Lung (tissue), 12 donors: ENCODE data around the gene WSCD1. TPM values are rescaled to one million over a fixed set of nuclear protein-coding genes. Genes with fewer than 3 reads are reported as not detected.

Experiments
- ATAC-seq: fragments of 200-7000 bp; cut with Tn5 transposase; one replicate; pipeline ENCODE4 v1.9.1; 2020; ENCODE audit warnings: moderate number of reproducible peaks; ENCODE audit not compliant: insufficient read depth, low FRiP score
- DNase-seq, 3 donors: peaks; one replicate each; pipeline ENCODE4 v3.0.0-alpha.2; 2013 to 2017
- H3K27ac ChIP-seq, 2 donors: one replicate each; pipeline ENCODE4 v1.5.1; 2013; ENCODE audit warnings: mild to moderate bottlenecking in 2 of 2, moderate library complexity in 2 of 2, control low read depth in 1 of 2, inconsistent platforms in 1 of 2, low read depth in 1 of 2, low read length in 1 of 2
- H3K27me3 ChIP-seq, 3 donors: one replicate each; pipeline ENCODE4 v1.5.1; 2013; ENCODE audit warnings: low read length in 2 of 3; ENCODE audit not compliant: control insufficient read depth in 3 of 3, insufficient read depth in 3 of 3
- H3K36me3 ChIP-seq, 4 donors: one replicate each; pipeline ENCODE4 v1.5.1; 2013; ENCODE audit warnings: low read length in 4 of 4, mild to moderate bottlenecking in 1 of 4, moderate library complexity in 1 of 4; ENCODE audit not compliant: control insufficient read depth in 4 of 4, insufficient read depth in 4 of 4
- H3K4me1 ChIP-seq, 5 donors: one replicate each; pipeline ENCODE4 v1.5.1; 2013; ENCODE audit warnings: low read length in 5 of 5, mild to moderate bottlenecking in 2 of 5, moderate library complexity in 1 of 5; ENCODE audit not compliant: control insufficient read depth in 5 of 5, insufficient read depth in 5 of 5
- H3K4me3 ChIP-seq: one replicate; pipeline ENCODE4 v1.5.1; 2013; ENCODE audit warnings: mild to moderate bottlenecking, control low read depth, moderate library complexity
- H3K9ac ChIP-seq, 2 donors: one replicate each; pipeline ENCODE4 v1.5.1; 2013; ENCODE audit warnings: low read length in 2 of 2, control low read depth in 1 of 2; ENCODE audit not compliant: insufficient read depth in 1 of 2
- H3K9me3 ChIP-seq, 4 donors: one replicate each; pipeline ENCODE4 v1.5.1; 2013; ENCODE audit warnings: low read length in 3 of 4, mild to moderate bottlenecking in 1 of 4, moderate library complexity in 1 of 4; ENCODE audit not compliant: control insufficient read depth in 4 of 4, insufficient read depth in 3 of 4
- WGBS, 2 donors: extraction: QIAGEN DNeasy Blood & Tissue Kit; methylation state at CpG; one replicate each; pipeline ENCODE4 v1.1.7; 2013; 5-methylcytosine and 5-hydroxymethylcytosine counted together
- polyA plus RNA-seq, 2 donors: library from polyadenylated mRNA; stranded (reverse); fragments of 200-250 nt; gene quantifications; one replicate each; pipeline ENCODE4 v1.2.1, GENCODE V29; 2013
- total RNA-seq, 2 donors: library from RNA; depleted of rRNA in 1 of 2; stranded (reverse); fragments of >200 nt in 1 of 2; gene quantifications; one replicate each; pipeline ENCODE4 v1.2.1, GENCODE V29; 2014 to 2021
- TF ChIP-seq, protein P1 (sequence below): IDR thresholded peaks from 2 replicates; pipeline ENCODE4 v1.5.1; 2012; ENCODE audit warnings: mild to moderate bottlenecking; ENCODE audit errors: control extremely low read depth, extremely low read depth
- donor health status: control.
- donor health status: control.
- donor health status: Bipolar disorder and iron deficiency.
- donor health status: healthy.
- donor health status: DM: yes; HTN: yes; CAD: no.

WSCD1 gene
- total and polyA plus RNA-seq, 4 donors: 1.5 to 13.4 (median 3.8) TPM

DNA sequence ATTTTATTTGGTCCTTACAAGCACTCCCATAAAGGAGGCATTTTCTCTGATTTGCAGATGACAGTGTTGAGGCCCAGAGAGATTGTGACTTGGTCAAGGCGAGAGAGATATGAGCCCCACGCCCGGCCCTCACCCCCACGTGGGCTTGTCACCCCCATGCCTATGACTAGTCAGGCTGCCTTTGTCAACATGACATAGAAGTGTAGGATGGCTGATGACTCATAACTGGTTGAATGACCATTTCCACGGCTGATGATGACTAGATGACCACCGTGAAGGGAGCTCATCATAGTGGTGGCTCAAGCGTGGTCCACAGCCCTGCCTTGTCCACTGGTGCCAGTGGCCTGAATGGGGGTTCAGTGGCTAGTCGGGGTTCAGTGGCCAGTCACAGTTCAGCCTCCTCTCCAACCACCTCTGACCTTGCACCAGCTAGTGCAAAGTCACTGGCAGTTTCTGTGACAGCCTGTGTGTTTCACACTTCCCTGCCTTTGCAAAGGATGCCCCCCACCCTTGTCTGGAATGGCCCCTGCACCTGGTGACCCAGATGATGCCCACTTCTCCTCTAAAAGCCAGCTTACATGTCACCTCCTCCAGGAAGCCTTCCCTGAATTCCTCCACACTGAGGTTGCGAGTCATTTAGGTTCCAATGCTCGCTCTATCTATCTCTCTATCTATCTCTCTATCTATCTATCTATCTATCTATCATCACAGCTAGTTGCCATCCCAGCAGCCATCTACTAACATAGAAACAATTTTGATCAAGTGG, 3.8 kb upstream of the WSCD1 start:
- no peak for ATAC-seq
- Histone ChIP-seq H3K9me3 (peaks cover 0 to 2% (median 0%) of the 10 kb centered on the region in 4 donors), H3K9ac (no peak overlapping the region), H3K36me3 (no peaks in the 10 kb centered on the region), H3K4me3 (no peak overlapping the region), H3K4me1 (peaks cover 0 to 3% (median 0%) of the 10 kb centered on the region in 5 donors), H3K27me3 (peaks cover 0 to 45% (median 31%) of the 10 kb centered on the region in 3 donors), H3K27ac (no peak overlapping the region)
- no peak for DNase-seq
- WGBS, 2 donors: 80 to 91% methylated on average over 10 of the region's 10 CpGs
- TF ChIP-seq, protein P1, sequence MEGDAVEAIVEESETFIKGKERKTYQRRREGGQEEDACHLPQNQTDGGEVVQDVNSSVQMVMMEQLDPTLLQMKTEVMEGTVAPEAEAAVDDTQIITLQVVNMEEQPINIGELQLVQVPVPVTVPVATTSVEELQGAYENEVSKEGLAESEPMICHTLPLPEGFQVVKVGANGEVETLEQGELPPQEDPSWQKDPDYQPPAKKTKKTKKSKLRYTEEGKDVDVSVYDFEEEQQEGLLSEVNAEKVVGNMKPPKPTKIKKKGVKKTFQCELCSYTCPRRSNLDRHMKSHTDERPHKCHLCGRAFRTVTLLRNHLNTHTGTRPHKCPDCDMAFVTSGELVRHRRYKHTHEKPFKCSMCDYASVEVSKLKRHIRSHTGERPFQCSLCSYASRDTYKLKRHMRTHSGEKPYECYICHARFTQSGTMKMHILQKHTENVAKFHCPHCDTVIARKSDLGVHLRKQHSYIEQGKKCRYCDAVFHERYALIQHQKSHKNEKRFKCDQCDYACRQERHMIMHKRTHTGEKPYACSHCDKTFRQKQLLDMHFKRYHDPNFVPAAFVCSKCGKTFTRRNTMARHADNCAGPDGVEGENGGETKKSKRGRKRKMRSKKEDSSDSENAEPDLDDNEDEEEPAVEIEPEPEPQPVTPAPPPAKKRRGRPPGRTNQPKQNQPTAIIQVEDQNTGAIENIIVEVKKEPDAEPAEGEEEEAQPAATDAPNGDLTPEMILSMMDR: no peak

GRCh38 chr17:6067060-6067459, 3.1 kb upstream of the WSCD1 start:
- DNase-seq: no peak
- TF ChIP-seq, protein P1: no peak
- Histone ChIP-seq H3K4me1 (peaks cover 0 to 3% (median 0%) of the 10 kb centered on the region in 5 donors), H3K4me3 (no peak overlapping the region), H3K36me3 (no peaks in the 10 kb centered on the region), H3K9me3 (peaks cover 0 to 2% (median 0%) of the 10 kb centered on the region in 4 donors), H3K27ac (no peak overlapping the region), H3K27me3 (peaks cover 0 to 52% (median 38%) of the 10 kb centered on the region in 3 donors), H3K9ac (no peak overlapping the region)
- WGBS, 2 donors: 72 to 82% methylated on average over 5 of the region's 5 CpGs
- ATAC-seq: no peak

GRCh38 chr17:6070430-6070912, 292 bp downstream of the WSCD1 start:
- DNase-seq: no peak
- TF ChIP-seq, protein P1: no peak
- no peak for ATAC-seq
- peaks cover 0 to 52% (median 47%) of the 10 kb centered on the region in 3 donors for H3K27me3 ChIP-seq
- H3K27ac ChIP-seq: peak overlapping the region in 1 of 2 donors; percentile 19
- peak overlapping the region; percentile 51 for H3K4me3 ChIP-seq
- H3K4me1 ChIP-seq: peaks cover 0 to 3% (median 0%) of the 10 kb centered on the region in 5 donors
- WGBS, 2 donors: 0 to 1% methylated on average over 32 to 70 of the region's 70 CpGs
- H3K9ac ChIP-seq: no peak overlapping the region
- H3K36me3 ChIP-seq: no peaks in the 10 kb centered on the region
- peaks cover 0 to 2% (median 0%) of the 10 kb centered on the region in 4 donors for H3K9me3 ChIP-seq
